ENCODE measurements around the gene MORN1. TPM values are rescaled to one million over a fixed set of nuclear protein-coding genes. Genes with fewer than 3 reads are reported as not detected.

Gene MORN1
- total RNA-seq, 1 donor from 2014 or later = 35.3 TPM

- Mint-ChIP-seq H3K4me1 (ENCODE audit: low read depth) (no peaks in the 10 kb centered on the region), H3K27ac (no peak overlapping the region), H3K27me3 (no peaks in the 10 kb centered on the region), H3K4me3 (ENCODE audit: low read depth) (no peak overlapping the region), H3K9me3 (ENCODE audit: low read depth) (no peaks in the 10 kb centered on the region), H3K36me3 (ENCODE audit: insufficient read depth) (no peaks in the 10 kb centered on the region)
- DNase-seq (ENCODE audit: low spot score, unreplicated experiment) = no peak
- no peak for TF ChIP-seq CTCF (IDR thresholded peaks at IDR 0.05; ENCODE audit: unreplicated experiment)
These were observed 14.3 kb downstream of the MORN1 start for GRCh38 chr1:2376931-2377672.

GRCh38 chr1:2376261-2376741 lies 15.1 kb downstream of the MORN1 start:
- Mint-ChIP-seq H3K27me3 (no peaks in the 10 kb centered on the region), H3K4me1 (ENCODE audit: low read depth) (no peaks in the 10 kb centered on the region), H3K4me3 (ENCODE audit: low read depth) (no peak overlapping the region), H3K36me3 (ENCODE audit: insufficient read depth) (peaks cover 4% of the 10 kb centered on the region), H3K9me3 (ENCODE audit: low read depth) (no peaks in the 10 kb centered on the region), H3K27ac (no peak overlapping the region)
- no peak for DNase-seq (ENCODE audit: low spot score, unreplicated experiment)
- no peak for TF ChIP-seq CTCF (IDR thresholded peaks at IDR 0.05; ENCODE audit: unreplicated experiment)

GRCh38 chr1:2375923-2376260 lies 15.5 kb downstream of the MORN1 start:
- no peaks in the 10 kb centered on the region for H3K4me1 Mint-ChIP-seq (ENCODE audit: low read depth)
- H3K27ac Mint-ChIP-seq = no peak overlapping the region
- no peaks in the 10 kb centered on the region for H3K9me3 Mint-ChIP-seq (ENCODE audit: low read depth)
- TF ChIP-seq CTCF (IDR thresholded peaks at IDR 0.05; ENCODE audit: unreplicated experiment) = no peak
- DNase-seq (ENCODE audit: low spot score, unreplicated experiment) = no peak
- no peak overlapping the region for H3K4me3 Mint-ChIP-seq (ENCODE audit: low read depth)
- H3K27me3 Mint-ChIP-seq = no peaks in the 10 kb centered on the region
- peaks cover 7% of the 10 kb centered on the region for H3K36me3 Mint-ChIP-seq (ENCODE audit: insufficient read depth)

GRCh38 chr1:2375246-2375922 lies 16.0 kb downstream of the MORN1 start:
- no peak for DNase-seq (ENCODE audit: low spot score, unreplicated experiment)
- Mint-ChIP-seq H3K36me3 (ENCODE audit: insufficient read depth) (peaks cover 7% of the 10 kb centered on the region), H3K4me1 (ENCODE audit: low read depth) (no peaks in the 10 kb centered on the region), H3K27me3 (no peaks in the 10 kb centered on the region), H3K9me3 (ENCODE audit: low read depth) (no peaks in the 10 kb centered on the region), H3K4me3 (ENCODE audit: low read depth) (no peak overlapping the region), H3K27ac (no peak overlapping the region)
- no peak for TF ChIP-seq CTCF (IDR thresholded peaks at IDR 0.05; ENCODE audit: unreplicated experiment)

GRCh38 chr1:2374252-2375155 lies 16.9 kb downstream of the MORN1 start:
- no peaks in the 10 kb centered on the region for H3K27me3 Mint-ChIP-seq
- H3K4me3 Mint-ChIP-seq (ENCODE audit: low read depth) = no peak overlapping the region
- no peaks in the 10 kb centered on the region for H3K9me3 Mint-ChIP-seq (ENCODE audit: low read depth)
- no peak for DNase-seq (ENCODE audit: low spot score, unreplicated experiment)
- H3K27ac Mint-ChIP-seq = no peak overlapping the region
- H3K4me1 Mint-ChIP-seq (ENCODE audit: low read depth) = no peaks in the 10 kb centered on the region
- peaks cover 9% of the 10 kb centered on the region for H3K36me3 Mint-ChIP-seq (ENCODE audit: insufficient read depth)
- no peak for TF ChIP-seq CTCF (IDR thresholded peaks at IDR 0.05; ENCODE audit: unreplicated experiment)
